HG02623 (cell line): ENCODE data around the gene PSORS1C1.

Experiments used
- ATAC-seq: cut with Tn5 transposase; IDR thresholded peaks from one replicate; pipeline ENCODE4 v1.9.1; 2021; ENCODE audit warnings: moderate library complexity; ENCODE audit not compliant: unreplicated experiment

Gene PSORS1C1

GRCh38 chr6:31094389-31094881, 20.2 kb upstream of the PSORS1C1 start:
- no peak for ATAC-seq

- ATAC-seq: no peak
Measured at GRCh38 chr6:31096215-31096614, 18.4 kb upstream of the PSORS1C1 start.

GRCh38 chr6:31096656-31097055, 17.9 kb upstream of the PSORS1C1 start:
- no peak for ATAC-seq

GRCh38 chr6:31098449-31098938, 16.1 kb upstream of the PSORS1C1 start:
- ATAC-seq: no peak

GRCh38 chr6:31103136-31103535, 11.5 kb upstream of the PSORS1C1 start:
- ATAC-seq: no peak

- no peak for ATAC-seq
Measured at GRCh38 chr6:31107052-31107451, 7.5 kb upstream of the PSORS1C1 start.

- no peak for ATAC-seq
Measured at GRCh38 chr6:31110825-31111582, 3.6 kb upstream of the PSORS1C1 start.

GRCh38 chr6:31111712-31112111, 2.9 kb upstream of the PSORS1C1 start:
- no peak for ATAC-seq

- no peak for ATAC-seq
Measured at GRCh38 chr6:31112478-31112877, 2.1 kb upstream of the PSORS1C1 start, which contains the start of gene C6orf15. Gene C6orf15, minus strand, starts transcription at chr6:31112575. Its CDS starts 20 bp downstream, at chr6:31112555.

- no peak for ATAC-seq
Measured at GRCh38 chr6:31113861-31114540, 599 bp upstream of the PSORS1C1 start.

GRCh38 chr6:31114970-31115849, 610 bp downstream of the PSORS1C1 start:
- no peak for ATAC-seq

GRCh38 chr6:31115941-31116560, 1.5 kb downstream of the PSORS1C1 start:
- no peak for ATAC-seq

- ATAC-seq: no peak
Measured at GRCh38 chr6:31116661-31117385, 2.2 kb downstream of the PSORS1C1 start.

GRCh38 chr6:31118178-31118577, 3.6 kb downstream of the PSORS1C1 start:
- no peak for ATAC-seq

GRCh38 chr6:31120151-31120915, 5.7 kb downstream of the PSORS1C1 start, which contains the start of gene CDSN:
Gene CDSN, minus strand, starts transcription at chr6:31120446. Its CDS starts 27 bp downstream, at chr6:31120419.
- ATAC-seq: no peak

- ATAC-seq: no peak
Measured at GRCh38 chr6:31121131-31121790, 6.7 kb downstream of the PSORS1C1 start.

- ATAC-seq: no peak
Measured at GRCh38 chr6:31122791-31123706, 8.4 kb downstream of the PSORS1C1 start.
